ENCODE data around the gene NXPH1. TPM values are rescaled to one million over a fixed set of nuclear protein-coding genes. Genes with fewer than 3 reads are reported as not detected.
A peak's percentile ranks its signal among the peaks of the same experiment; 100 is the strongest.

NXPH1 gene
- total RNA-seq, 3 donors from 2014 or later (not counting 1 experiment from before 2014, with no cell fraction given): not detected

GRCh38 chr7:8668627-8669500 is 235.5 kb downstream of the NXPH1 start:
- no peaks in the 10 kb centered on the region for H3K27me3 ChIP-seq (ENCODE audit: control insufficient read depth, insufficient read depth, low read length)
- peak in 1 of 3 donors; percentile 27 for ATAC-seq
- peaks cover 10% of the 10 kb centered on the region for H3K9me3 ChIP-seq (ENCODE audit: control insufficient read depth, insufficient read depth, low read length)
- no peaks in the 10 kb centered on the region for H3K4me1 Mint-ChIP-seq
- intact Hi-C loops (cut with micrococcal nuclease): no loop called here
- H3K36me3 ChIP-seq (ENCODE audit: control insufficient read depth, insufficient read depth, low read length): no peaks in the 10 kb centered on the region
- peaks cover 14 to 17% of the 10 kb centered on the region in 2 donors for H3K9me3 Mint-ChIP-seq
- 62% methylated on average over 6 of the region's 6 CpGs for WGBS (ENCODE audit: insufficient coverage)
- no peaks in the 10 kb centered on the region for H3K27me3 Mint-ChIP-seq (ENCODE audit: low read depth in 2 of 2)
- no peak overlapping the region for H3K4me3 ChIP-seq (ENCODE audit: low read length)
- no peaks in the 10 kb centered on the region for H3K4me1 ChIP-seq (ENCODE audit: control insufficient read depth, insufficient read depth, low read length)
- TF ChIP-seq, protein P1, sequence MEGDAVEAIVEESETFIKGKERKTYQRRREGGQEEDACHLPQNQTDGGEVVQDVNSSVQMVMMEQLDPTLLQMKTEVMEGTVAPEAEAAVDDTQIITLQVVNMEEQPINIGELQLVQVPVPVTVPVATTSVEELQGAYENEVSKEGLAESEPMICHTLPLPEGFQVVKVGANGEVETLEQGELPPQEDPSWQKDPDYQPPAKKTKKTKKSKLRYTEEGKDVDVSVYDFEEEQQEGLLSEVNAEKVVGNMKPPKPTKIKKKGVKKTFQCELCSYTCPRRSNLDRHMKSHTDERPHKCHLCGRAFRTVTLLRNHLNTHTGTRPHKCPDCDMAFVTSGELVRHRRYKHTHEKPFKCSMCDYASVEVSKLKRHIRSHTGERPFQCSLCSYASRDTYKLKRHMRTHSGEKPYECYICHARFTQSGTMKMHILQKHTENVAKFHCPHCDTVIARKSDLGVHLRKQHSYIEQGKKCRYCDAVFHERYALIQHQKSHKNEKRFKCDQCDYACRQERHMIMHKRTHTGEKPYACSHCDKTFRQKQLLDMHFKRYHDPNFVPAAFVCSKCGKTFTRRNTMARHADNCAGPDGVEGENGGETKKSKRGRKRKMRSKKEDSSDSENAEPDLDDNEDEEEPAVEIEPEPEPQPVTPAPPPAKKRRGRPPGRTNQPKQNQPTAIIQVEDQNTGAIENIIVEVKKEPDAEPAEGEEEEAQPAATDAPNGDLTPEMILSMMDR (IDR thresholded peaks at IDR 0.05): no peak
- H3K27ac ChIP-seq (ENCODE audit: low read length): no peak overlapping the region
- peaks cover 11% of the 10 kb centered on the region for H3K36me3 Mint-ChIP-seq
- H3K27ac Mint-ChIP-seq: no peak overlapping the region
- H3K4me3 Mint-ChIP-seq: no peak overlapping the region
- no peak for DNase-seq

DNA sequence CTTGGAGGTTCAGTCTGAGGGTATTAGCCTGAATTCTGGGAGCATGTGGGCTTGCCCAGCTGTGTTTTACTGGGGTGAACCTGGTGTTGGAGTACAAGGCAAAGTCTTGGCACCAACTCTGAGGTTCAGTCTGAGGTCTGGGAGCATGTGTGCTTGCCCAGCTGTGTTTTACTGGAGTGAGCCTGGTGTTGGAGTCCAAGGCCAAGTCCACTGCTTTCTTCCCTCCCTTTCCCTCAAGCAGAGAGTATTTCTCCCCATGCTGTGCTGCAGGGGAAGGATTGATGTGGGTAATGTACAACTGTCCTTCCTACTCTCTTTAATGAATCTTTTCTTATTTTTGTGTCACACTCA is 236.1 kb downstream of the NXPH1 start:
- TF ChIP-seq, protein P1 (IDR thresholded peaks at IDR 0.05): no peak
- Histone ChIP-seq H3K27me3 (ENCODE audit: control insufficient read depth, insufficient read depth, low read length) (no peaks in the 10 kb centered on the region), H3K27ac (ENCODE audit: low read length) (no peak overlapping the region), H3K4me1 (ENCODE audit: control insufficient read depth, insufficient read depth, low read length) (no peaks in the 10 kb centered on the region), H3K4me3 (ENCODE audit: low read length) (no peak overlapping the region), H3K9me3 (ENCODE audit: control insufficient read depth, insufficient read depth, low read length) (peaks cover 10% of the 10 kb centered on the region), H3K36me3 (ENCODE audit: control insufficient read depth, insufficient read depth, low read length) (no peaks in the 10 kb centered on the region)
- H3K36me3 Mint-ChIP-seq: peaks cover 11% of the 10 kb centered on the region
- ATAC-seq: no peak
- intact Hi-C loops (cut with micrococcal nuclease): no loop called here
- H3K9me3 Mint-ChIP-seq: peaks cover 10 to 13% of the 10 kb centered on the region in 2 donors
- H3K27me3 Mint-ChIP-seq (ENCODE audit: low read depth in 2 of 2): no peaks in the 10 kb centered on the region
- DNase-seq: no peak
- no peak overlapping the region for H3K27ac Mint-ChIP-seq
- no peak overlapping the region for H3K4me3 Mint-ChIP-seq
- H3K4me1 Mint-ChIP-seq: no peaks in the 10 kb centered on the region

DNA sequence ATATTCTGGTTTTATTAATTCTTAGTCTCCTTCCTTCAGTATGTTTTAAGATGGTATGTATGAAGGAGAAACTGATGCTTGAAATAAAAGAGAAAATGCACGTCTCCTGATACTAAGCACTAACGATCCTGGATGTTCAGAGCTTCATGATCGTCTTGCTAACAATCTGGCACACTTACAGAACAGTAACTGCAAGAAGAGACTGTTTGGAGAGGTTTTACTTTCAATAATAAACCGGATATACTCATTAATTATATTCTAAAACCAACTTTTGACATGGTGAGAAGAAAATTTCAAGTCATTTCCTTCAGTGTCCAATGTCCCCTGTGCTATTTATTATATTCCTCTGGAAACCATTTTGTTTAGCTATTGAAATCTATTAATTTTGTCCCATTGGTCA is 251.0 kb downstream of the NXPH1 start:
- DNase-seq: no peak
- ATAC-seq: no peak
- H3K4me1 ChIP-seq (ENCODE audit: control insufficient read depth, insufficient read depth, low read length): no peaks in the 10 kb centered on the region
- H3K27me3 Mint-ChIP-seq (ENCODE audit: low read depth in 2 of 2): no peaks in the 10 kb centered on the region
- no peak overlapping the region for H3K4me3 Mint-ChIP-seq
- H3K9me3 ChIP-seq (ENCODE audit: control insufficient read depth, insufficient read depth, low read length): no peaks in the 10 kb centered on the region
- no peak overlapping the region for H3K27ac Mint-ChIP-seq
- no peak overlapping the region for H3K4me3 ChIP-seq (ENCODE audit: low read length)
- WGBS (ENCODE audit: insufficient coverage): 68% methylated on average over 3 of the region's 4 CpGs
- H3K27me3 ChIP-seq (ENCODE audit: control insufficient read depth, insufficient read depth, low read length): no peaks in the 10 kb centered on the region
- peaks cover 5 to 15% of the 10 kb centered on the region in 2 donors for H3K9me3 Mint-ChIP-seq
- H3K4me1 Mint-ChIP-seq: no peaks in the 10 kb centered on the region
- H3K27ac ChIP-seq (ENCODE audit: low read length): no peak overlapping the region
- no peaks in the 10 kb centered on the region for H3K36me3 ChIP-seq (ENCODE audit: control insufficient read depth, insufficient read depth, low read length)
- no peaks in the 10 kb centered on the region for H3K36me3 Mint-ChIP-seq
- TF ChIP-seq, protein P1 (IDR thresholded peaks at IDR 0.05): no peak
- intact Hi-C loops (cut with micrococcal nuclease): no loop called here

Measured in natural killer cell (primary cell).